Mesendoderm (in vitro differentiated cells): ENCODE measurements around the gene AVPR2.

Experiments
- DNase-seq: peaks from one replicate; pipeline ENCODE4 v3.0.0; 2013
- H2AK5ac ChIP-seq: 2 replicates; pipeline ENCODE4 v1.6.1; 2013; ENCODE audit warnings: low read length, inconsistent platforms
- H2BK120ac ChIP-seq: 2 replicates; pipeline ENCODE4 v1.6.1; 2013; ENCODE audit warnings: low read depth, mild to moderate bottlenecking, low read length, moderate library complexity, mixed read lengths
- H2BK15ac ChIP-seq: replicated peaks from 2 replicates; pipeline ENCODE4 v1.6.1; 2013; ENCODE audit warnings: low read depth, mild to moderate bottlenecking, moderate library complexity
- H2BK5ac ChIP-seq: 2 replicates; pipeline ENCODE4 v1.6.1; 2013; ENCODE audit warnings: low read length, inconsistent platforms
- H3K18ac ChIP-seq: 2 replicates; pipeline ENCODE4 v1.6.1; 2013; ENCODE audit warnings: mild to moderate bottlenecking, low read length, mixed read lengths
- H3K23ac ChIP-seq: one replicate; pipeline ENCODE4 v1.6.1; 2013; ENCODE audit warnings: low read length
- H3K27ac ChIP-seq: 2 replicates; pipeline ENCODE4 v1.5.1; 2013; ENCODE audit warnings: low read depth, mild to moderate bottlenecking, inconsistent platforms, low read length, moderate library complexity
- H3K27me3 ChIP-seq: 2 replicates; pipeline ENCODE4 v1.6.1; 2013; ENCODE audit warnings: low read length, control low read depth, mild to moderate bottlenecking, inconsistent platforms; ENCODE audit not compliant: insufficient read depth, poor library complexity
- H3K36me3 ChIP-seq: 2 replicates; pipeline ENCODE4 v1.6.1; 2013; ENCODE audit warnings: low read length, inconsistent platforms; ENCODE audit not compliant: control insufficient read depth, insufficient read depth
- H3K4ac ChIP-seq: one replicate; pipeline ENCODE4 v1.6.1; 2013; ENCODE audit warnings: low read depth, mild to moderate bottlenecking, low read length, moderate library complexity
- H3K4me1 ChIP-seq: 2 replicates; pipeline ENCODE4 v1.6.1; 2013; ENCODE audit warnings: low read depth, low read length, inconsistent platforms; ENCODE audit not compliant: control insufficient read depth
- H3K4me2 ChIP-seq: 2 replicates; pipeline ENCODE4 v1.6.1; 2013; ENCODE audit warnings: low read length
- H3K4me3 ChIP-seq: 2 replicates; pipeline ENCODE4 v1.5.1; 2013; ENCODE audit warnings: mild to moderate bottlenecking, low read length
- H3K56ac ChIP-seq: one replicate; pipeline ENCODE4 v1.6.1; 2013; ENCODE audit warnings: low read length
- H3K79me1 ChIP-seq: 2 replicates; pipeline ENCODE4 v1.6.1; 2013; ENCODE audit warnings: low read length, inconsistent platforms
- H3K79me2 ChIP-seq: 2 replicates; pipeline ENCODE4 v1.6.1; 2013; ENCODE audit warnings: mild to moderate bottlenecking, low read length; ENCODE audit not compliant: control insufficient read depth, insufficient read depth
- H3K9ac ChIP-seq: 2 replicates; pipeline ENCODE4 v1.6.1; 2013; ENCODE audit warnings: low read length, inconsistent platforms
- H4K5ac ChIP-seq: one replicate; pipeline ENCODE4 v1.6.1; 2013; ENCODE audit warnings: low read length
- H4K8ac ChIP-seq: one replicate; pipeline ENCODE4 v1.6.1; 2013; ENCODE audit warnings: low read depth, mild to moderate bottlenecking, control low read depth, low read length, moderate library complexity
- WGBS: extraction: QIAGEN DNeasy Blood & Tissue Kit; methylation state at CpG from one replicate; pipeline ENCODE4 v1.1.7; 2013; ENCODE audit warnings: low lambda C conversion rate, missing lambda C conversion rate; ENCODE audit not compliant: insufficient coverage; ENCODE audit errors: extremely low coverage; 5-methylcytosine and 5-hydroxymethylcytosine counted together

The AVPR2 gene

DNA sequence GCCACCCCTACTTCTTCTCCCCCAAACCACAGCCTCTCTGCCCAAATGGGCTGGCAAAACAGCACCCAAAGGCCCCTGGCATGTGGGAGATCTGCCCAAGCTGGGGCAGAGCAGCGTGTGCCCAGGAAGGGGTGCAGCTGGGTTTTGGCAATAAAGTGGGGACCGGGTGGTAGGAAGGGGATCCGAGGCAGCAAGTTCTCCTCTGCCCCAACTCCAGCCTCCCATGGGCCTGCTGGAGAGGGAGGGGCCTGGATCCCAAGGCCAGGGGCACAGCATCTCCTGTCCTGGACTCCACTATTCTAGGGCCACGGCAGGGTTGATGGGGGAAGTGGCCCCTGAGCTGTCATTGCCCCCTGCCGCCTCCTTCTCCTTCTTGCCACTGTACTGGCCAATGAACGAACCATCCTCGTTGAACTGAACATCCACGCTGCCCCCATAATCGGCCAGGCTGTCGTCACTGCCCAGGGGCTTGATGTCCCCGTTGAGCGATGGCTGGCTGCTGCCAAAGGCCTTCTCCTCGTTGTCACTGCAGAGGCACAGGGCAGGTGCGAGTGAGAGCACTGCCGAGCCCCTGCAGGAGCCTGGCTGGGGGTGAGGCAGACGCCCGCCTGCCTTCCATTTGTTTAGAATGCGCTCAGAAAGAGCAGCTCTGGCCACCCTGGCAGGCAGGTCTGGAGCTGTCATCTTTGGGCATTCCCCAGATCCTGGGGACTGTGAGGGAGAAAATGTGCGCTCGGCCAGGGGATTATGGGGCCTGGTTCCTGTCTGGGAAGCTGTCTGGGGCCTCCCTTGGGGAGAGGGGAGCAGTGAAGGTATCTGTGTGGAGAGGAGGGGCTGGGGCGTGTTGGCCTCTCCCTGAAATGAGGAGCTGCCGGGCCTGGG, 41.9 kb upstream of the AVPR2 start:
- H3K23ac ChIP-seq, result no peak overlapping the region
- H3K79me1 ChIP-seq, result no peaks in the 10 kb centered on the region
- no peak overlapping the region for H2BK15ac ChIP-seq
- no peak overlapping the region for H2BK5ac ChIP-seq
- no peak overlapping the region for H2BK120ac ChIP-seq
- H3K18ac ChIP-seq, result no peak overlapping the region
- no peak overlapping the region for H3K4ac ChIP-seq
- no peak overlapping the region for H2AK5ac ChIP-seq
- H3K4me3 ChIP-seq, result no peak overlapping the region
- no peaks in the 10 kb centered on the region for H3K79me2 ChIP-seq
- H3K36me3 ChIP-seq, result no peaks in the 10 kb centered on the region
- no peaks in the 10 kb centered on the region for H3K4me1 ChIP-seq
- no peak overlapping the region for H3K56ac ChIP-seq
- H4K5ac ChIP-seq, result no peak overlapping the region
- H3K4me2 ChIP-seq, result no peak overlapping the region
- no peaks in the 10 kb centered on the region for H3K27me3 ChIP-seq
- WGBS, result no CpG with 5 or more reads among the region's 22 CpGs
- no peak overlapping the region for H3K9ac ChIP-seq
- no peak for DNase-seq
- H3K27ac ChIP-seq, result no peak overlapping the region
- no peak overlapping the region for H4K8ac ChIP-seq

DNA sequence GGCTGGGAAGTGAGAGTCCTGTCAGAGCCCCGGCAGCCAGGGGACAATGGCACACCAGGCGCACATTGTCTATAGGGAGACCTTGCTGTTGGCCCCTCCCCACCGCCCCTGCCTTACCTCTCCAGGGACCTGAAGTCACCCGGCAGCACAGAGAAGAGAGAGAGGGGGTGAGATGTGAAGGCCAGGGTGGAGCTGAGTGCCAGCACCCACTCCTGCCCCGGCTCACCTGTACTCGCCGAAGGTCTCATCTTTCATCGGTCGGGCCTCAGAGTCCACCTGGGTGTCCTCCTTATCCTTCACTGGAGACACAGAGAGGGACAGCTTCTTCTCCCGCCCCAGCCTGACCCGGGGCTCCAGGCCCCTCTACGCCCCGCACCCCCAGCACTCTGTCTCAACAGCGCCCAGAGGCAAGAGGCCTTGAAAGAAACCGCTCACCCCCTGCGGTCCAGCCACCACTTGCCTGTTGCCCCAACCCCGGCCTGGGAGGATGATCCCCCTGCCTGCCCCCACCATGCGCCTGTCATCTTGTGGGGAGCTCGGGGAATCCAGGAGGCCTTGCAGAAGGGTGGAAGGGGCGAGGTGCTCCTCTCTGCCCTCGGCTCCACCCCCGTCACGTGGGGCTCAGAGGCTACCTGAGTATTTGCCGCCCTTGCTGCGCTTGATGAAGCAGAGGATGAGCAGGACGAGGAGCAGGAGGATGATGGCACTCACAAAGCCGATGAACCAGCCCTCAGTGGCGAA, 41.1 kb upstream of the AVPR2 start:
- Histone ChIP-seq H2BK5ac (no peak overlapping the region), H3K36me3 (no peaks in the 10 kb centered on the region), H3K27me3 (no peaks in the 10 kb centered on the region), H3K4me2 (no peak overlapping the region), H3K23ac (no peak overlapping the region), H3K27ac (no peak overlapping the region), H2BK15ac (no peak overlapping the region), H3K56ac (no peak overlapping the region), H3K18ac (no peak overlapping the region), H3K4ac (no peak overlapping the region), H3K4me3 (no peak overlapping the region), H2AK5ac (no peak overlapping the region), H2BK120ac (no peak overlapping the region), H3K9ac (no peak overlapping the region), H3K79me1 (no peaks in the 10 kb centered on the region), H4K5ac (no peak overlapping the region), H3K79me2 (no peaks in the 10 kb centered on the region), H4K8ac (no peak overlapping the region), H3K4me1 (no peaks in the 10 kb centered on the region)
- no CpG with 5 or more reads among the region's 28 CpGs for WGBS
- DNase-seq, result no peak

DNA sequence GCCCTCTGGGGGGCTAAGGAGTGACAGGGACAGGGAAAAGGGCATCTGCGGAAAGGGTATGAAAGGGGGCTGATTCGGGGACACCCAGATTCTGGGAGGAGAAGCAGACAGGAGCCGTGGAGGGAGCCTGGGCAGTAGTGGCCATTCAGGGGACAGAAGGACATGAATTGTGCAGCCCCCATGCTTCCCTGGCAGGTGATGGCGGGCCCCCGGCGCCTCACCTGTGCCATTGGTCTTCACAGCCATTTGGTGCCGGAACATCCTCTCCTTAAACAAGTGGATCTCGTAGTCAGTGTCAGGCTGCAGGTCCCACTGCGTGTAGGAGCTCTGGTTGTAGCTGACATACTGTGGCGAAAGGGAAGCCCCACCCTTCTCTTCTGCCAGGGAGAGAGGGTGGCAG, 40.4 kb upstream of the AVPR2 start:
- H2BK15ac ChIP-seq, result no peak overlapping the region
- no peak overlapping the region for H3K18ac ChIP-seq
- no peak overlapping the region for H3K9ac ChIP-seq
- no peak for DNase-seq
- H2AK5ac ChIP-seq, result no peak overlapping the region
- no peak overlapping the region for H3K4me3 ChIP-seq
- no peak overlapping the region for H3K23ac ChIP-seq
- no peak overlapping the region for H3K4ac ChIP-seq
- no peaks in the 10 kb centered on the region for H3K79me1 ChIP-seq
- no peaks in the 10 kb centered on the region for H3K36me3 ChIP-seq
- WGBS, result no CpG with 5 or more reads among the region's 10 CpGs
- no peaks in the 10 kb centered on the region for H3K79me2 ChIP-seq
- no peak overlapping the region for H2BK5ac ChIP-seq
- no peaks in the 10 kb centered on the region for H3K4me1 ChIP-seq
- H3K4me2 ChIP-seq, result no peak overlapping the region
- H3K56ac ChIP-seq, result no peak overlapping the region
- H4K5ac ChIP-seq, result no peak overlapping the region
- no peaks in the 10 kb centered on the region for H3K27me3 ChIP-seq
- H3K27ac ChIP-seq, result no peak overlapping the region
- no peak overlapping the region for H4K8ac ChIP-seq
- H2BK120ac ChIP-seq, result no peak overlapping the region

DNA sequence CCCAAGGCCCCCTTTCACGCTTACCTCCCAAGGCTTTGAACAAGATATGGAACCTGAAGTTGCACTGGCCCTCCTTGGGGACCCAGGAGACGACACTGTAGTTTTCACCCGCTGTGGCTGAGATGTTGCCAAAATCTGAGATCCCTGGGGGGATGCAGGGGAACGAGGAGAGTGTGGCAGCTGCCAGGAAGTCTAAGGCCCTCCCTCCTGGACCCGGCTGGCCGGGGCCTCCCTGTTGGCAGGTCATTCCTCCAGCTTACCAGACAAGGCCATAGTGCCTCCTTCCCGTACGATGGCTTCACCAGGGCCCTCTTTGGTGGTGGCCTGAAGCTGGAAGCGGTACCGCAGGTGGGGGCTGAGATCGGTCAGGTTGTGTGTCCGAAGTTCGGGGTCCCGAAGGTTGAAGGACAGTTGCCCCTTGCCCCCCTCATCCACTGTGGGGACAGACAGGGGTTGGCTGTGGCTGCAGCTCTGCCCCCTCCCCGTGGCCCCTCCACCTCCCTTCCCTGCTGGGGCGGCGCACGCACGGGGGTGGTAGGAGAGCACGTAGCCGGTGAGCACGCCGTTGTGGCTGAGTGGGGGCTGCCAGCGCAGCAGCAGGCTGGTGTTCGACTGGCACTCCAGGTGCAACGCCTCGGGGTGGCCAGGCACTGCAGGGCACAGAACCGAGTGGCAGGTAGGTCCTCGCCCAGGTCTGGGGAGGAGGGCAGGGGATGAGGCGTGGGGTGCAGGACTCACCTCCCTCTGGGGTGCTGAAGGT, 39.7 kb upstream of the AVPR2 start:
- Histone ChIP-seq H3K4ac (no peak overlapping the region), H3K79me1 (no peaks in the 10 kb centered on the region), H2AK5ac (no peak overlapping the region), H3K27me3 (no peaks in the 10 kb centered on the region), H4K5ac (no peak overlapping the region), H4K8ac (no peak overlapping the region), H3K9ac (no peak overlapping the region), H3K56ac (no peak overlapping the region), H3K23ac (no peak overlapping the region), H2BK5ac (no peak overlapping the region), H3K4me3 (no peak overlapping the region), H3K36me3 (peaks cover 1% of the 10 kb centered on the region), H3K4me2 (no peak overlapping the region), H3K4me1 (no peaks in the 10 kb centered on the region), H3K18ac (no peak overlapping the region), H3K79me2 (no peaks in the 10 kb centered on the region), H2BK120ac (no peak overlapping the region), H2BK15ac (no peak overlapping the region), H3K27ac (no peak overlapping the region)
- no peak for DNase-seq
- WGBS, result no CpG with 5 or more reads among the region's 30 CpGs

DNA sequence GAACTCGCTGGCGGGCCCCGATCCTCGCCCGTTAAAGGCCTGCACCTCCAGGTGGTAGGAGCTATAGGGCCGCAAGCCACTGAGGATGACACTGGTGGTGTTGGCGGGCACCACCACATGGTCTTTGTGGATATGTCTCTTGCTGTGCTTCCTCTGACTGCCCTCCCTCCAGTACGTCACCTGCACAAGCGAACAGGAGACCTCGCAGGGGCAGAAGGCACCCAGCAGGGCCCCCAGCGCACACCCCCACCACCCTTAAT, 39.2 kb upstream of the AVPR2 start:
- Histone ChIP-seq H3K4me3 (no peak overlapping the region), H3K4me1 (no peaks in the 10 kb centered on the region), H2AK5ac (no peak overlapping the region), H3K36me3 (peaks cover 1% of the 10 kb centered on the region), H3K79me2 (no peaks in the 10 kb centered on the region), H3K18ac (no peak overlapping the region), H3K27me3 (no peaks in the 10 kb centered on the region), H3K79me1 (no peaks in the 10 kb centered on the region), H3K4me2 (no peak overlapping the region), H2BK120ac (no peak overlapping the region), H3K4ac (no peak overlapping the region), H3K9ac (no peak overlapping the region), H2BK15ac (no peak overlapping the region), H3K23ac (no peak overlapping the region), H3K27ac (no peak overlapping the region), H4K8ac (no peak overlapping the region), H4K5ac (no peak overlapping the region), H3K56ac (no peak overlapping the region), H2BK5ac (no peak overlapping the region)
- no peak for DNase-seq
- no CpG with 5 or more reads among the region's 11 CpGs for WGBS
